ENCODE results near the gene TMEM158. TPM values are rescaled to one million over a fixed set of nuclear protein-coding genes. Genes with fewer than 3 reads are reported as not detected.

TMEM158 gene
- total and polyA plus RNA-seq, 10 of the 15 experiments (the other 5 are each of a cell fraction or from before 2014, with no cell fraction given) = not detected

DNA sequence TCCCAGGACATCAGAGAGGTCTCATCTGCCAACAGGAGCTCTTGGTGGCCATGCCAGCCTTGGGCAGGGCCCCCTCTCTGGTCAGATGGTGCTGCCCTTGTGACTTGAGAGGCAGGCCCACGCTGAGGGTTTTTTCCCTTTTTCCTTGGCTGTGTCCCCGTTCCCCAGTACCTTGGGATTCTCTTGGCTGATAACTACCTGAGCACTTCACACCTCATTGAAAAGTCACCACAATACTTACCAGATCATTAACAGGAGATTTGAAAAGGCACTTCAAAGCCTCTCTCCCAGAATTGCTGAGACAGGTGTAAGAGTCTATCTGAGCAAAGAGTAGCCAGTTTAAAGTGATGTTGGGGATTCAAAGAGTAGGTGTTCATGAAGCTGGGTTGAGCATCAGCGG, 15.1 kb upstream of the TMEM158 start (continued):
- TF ChIP-seq TCF7 (IDR thresholded peaks at IDR 0.05; ENCODE audit: borderline replicate concordance) (no peak), CEBPB (IDR thresholded peaks at IDR 0.05; ENCODE audit: borderline replicate concordance in 1 of 2, low read depth in 2 of 2, low read length in 2 of 2) (no peak), HCFC1 (IDR thresholded peaks at IDR 0.05; ENCODE audit: low read length) (no peak), TCF12 (IDR thresholded peaks at IDR 0.05; ENCODE audit: low read depth, low read length) (no peak)
- TF ChIP-seq, protein P1, sequence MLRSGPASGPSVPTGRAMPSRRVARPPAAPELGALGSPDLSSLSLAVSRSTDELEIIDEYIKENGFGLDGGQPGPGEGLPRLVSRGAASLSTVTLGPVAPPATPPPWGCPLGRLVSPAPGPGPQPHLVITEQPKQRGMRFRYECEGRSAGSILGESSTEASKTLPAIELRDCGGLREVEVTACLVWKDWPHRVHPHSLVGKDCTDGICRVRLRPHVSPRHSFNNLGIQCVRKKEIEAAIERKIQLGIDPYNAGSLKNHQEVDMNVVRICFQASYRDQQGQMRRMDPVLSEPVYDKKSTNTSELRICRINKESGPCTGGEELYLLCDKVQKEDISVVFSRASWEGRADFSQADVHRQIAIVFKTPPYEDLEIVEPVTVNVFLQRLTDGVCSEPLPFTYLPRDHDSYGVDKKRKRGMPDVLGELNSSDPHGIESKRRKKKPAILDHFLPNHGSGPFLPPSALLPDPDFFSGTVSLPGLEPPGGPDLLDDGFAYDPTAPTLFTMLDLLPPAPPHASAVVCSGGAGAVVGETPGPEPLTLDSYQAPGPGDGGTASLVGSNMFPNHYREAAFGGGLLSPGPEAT (IDR thresholded peaks at IDR 0.05; ENCODE audit: low read depth) = no peak

DNA sequence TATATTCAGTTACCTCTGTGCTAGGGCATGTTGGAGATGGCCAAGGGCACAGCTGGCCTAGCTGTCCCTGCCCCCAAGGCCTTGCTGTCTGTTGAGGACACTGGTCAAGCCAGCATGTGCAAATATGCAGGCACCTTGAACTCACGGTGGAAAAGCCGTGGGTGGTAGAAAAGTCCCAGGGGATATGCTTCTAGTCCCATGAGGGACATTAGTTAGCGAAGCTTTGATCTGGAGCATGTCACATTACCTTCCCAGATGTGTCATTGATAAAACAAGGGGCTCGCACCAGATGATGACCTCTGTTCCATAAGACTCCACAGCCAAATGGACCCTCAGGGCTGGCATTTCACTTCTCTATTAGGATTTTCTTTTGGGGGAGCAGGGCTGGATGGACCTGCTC, 14.2 kb upstream of the TMEM158 start:
- intact Hi-C loops (cut with micrococcal nuclease; ENCODE audit: unreplicated experiment) (no loop called here), in situ Hi-C loops (cut with MboI) (no loop called here)
- ChIA-PET POLR2A (no interaction called here), SMC1A (ENCODE audit: uncharacterized antibody, unreplicated experiment) (no interaction called here), RAD21 (ENCODE audit: unreplicated experiment) (no interaction called here), CTCF (no interaction called here)
- Histone ChIP-seq H3K9ac (ENCODE audit: control insufficient read depth, insufficient read depth, low read length) (no peak overlapping the region), H3K4me3 (no peak overlapping the region), H3K4me1 (ENCODE audit: control insufficient read depth, insufficient read depth, low read length) (no peaks in the 10 kb centered on the region), H3K36me3 (ENCODE audit: control insufficient read depth in 2 of 2, insufficient read depth in 2 of 2, low read length in 1 of 2) (no peaks in the 10 kb centered on the region), H3K79me2 (ENCODE audit: control insufficient read depth, insufficient read depth, low read length) (no peaks in the 10 kb centered on the region), H3K9me3 (replicated peaks; ENCODE audit: control insufficient read depth, insufficient read depth, low read length) (no peaks in the 10 kb centered on the region; the same call in 2 of the 3 replicates), H3K27ac (ENCODE audit: control insufficient read depth, insufficient read depth) (no peak overlapping the region), H4K20me1 (ENCODE audit: control insufficient read depth, insufficient read depth) (no peaks in the 10 kb centered on the region), H3K4me2 (ENCODE audit: control insufficient read depth, insufficient read depth) (no peak overlapping the region), H2AFZ (ENCODE audit: control insufficient read depth, low read depth, low read length) (no peak overlapping the region), H3K27me3 (replicated peaks in 1 of 2; ENCODE audit: control insufficient read depth in 2 of 2, insufficient read depth in 2 of 2, low read length in 1 of 2) (no peaks in the 10 kb centered on the region; a peak in 1 of 4 replicates)
- TF ChIP-seq MEF2B (IDR thresholded peaks at IDR 0.05; ENCODE audit: partially characterized antibody, poor library complexity, severe bottlenecking) = peak; percentile 96
- peak; percentile 71 for TF ChIP-seq GATAD2B (conservative IDR thresholded peaks at IDR 0.05; ENCODE audit: low read depth)
- TF ChIP-seq, protein P2, sequence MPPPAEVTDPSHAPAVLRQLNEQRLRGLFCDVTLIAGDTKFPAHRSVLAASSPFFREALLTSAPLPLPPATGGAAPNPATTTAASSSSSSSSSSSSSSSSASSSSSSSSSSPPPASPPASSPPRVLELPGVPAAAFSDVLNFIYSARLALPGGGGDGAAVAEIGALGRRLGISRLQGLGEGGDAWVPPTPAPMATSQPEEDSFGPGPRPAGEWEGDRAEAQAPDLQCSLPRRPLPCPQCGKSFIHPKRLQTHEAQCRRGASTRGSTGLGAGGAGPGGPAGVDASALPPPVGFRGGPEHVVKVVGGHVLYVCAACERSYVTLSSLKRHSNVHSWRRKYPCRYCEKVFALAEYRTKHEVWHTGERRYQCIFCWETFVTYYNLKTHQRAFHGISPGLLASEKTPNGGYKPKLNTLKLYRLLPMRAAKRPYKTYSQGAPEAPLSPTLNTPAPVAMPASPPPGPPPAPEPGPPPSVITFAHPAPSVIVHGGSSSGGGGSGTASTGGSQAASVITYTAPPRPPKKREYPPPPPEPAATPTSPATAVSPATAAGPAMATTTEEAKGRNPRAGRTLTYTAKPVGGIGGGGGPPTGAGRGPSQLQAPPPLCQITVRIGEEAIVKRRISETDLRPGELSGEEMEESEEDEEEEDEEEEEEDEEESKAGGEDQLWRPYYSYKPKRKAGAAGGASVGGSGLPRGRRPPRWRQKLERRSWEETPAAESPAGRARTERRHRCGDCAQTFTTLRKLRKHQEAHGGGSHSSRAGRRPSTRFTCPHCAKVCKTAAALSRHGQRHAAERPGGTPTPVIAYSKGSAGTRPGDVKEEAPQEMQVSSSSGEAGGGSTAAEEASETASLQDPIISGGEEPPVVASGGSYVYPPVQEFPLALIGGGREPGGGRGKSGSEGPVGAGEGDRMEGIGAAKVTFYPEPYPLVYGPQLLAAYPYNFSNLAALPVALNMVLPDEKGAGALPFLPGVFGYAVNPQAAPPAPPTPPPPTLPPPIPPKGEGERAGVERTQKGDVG (CRISPR knock-in tag; IDR thresholded peaks at IDR 0.05) = no peak
- no peak for TF ChIP-seq CREM (IDR thresholded peaks at IDR 0.05; ENCODE audit: low read depth)
- TF ChIP-seq FOS (IDR thresholded peaks at IDR 0.05; ENCODE audit: borderline replicate concordance, extremely low read depth, insufficient read length) = no peak
- TF ChIP-seq SRF (IDR thresholded peaks at IDR 0.05; ENCODE audit: low read depth in 2 of 2, low read length in 2 of 2) = no peak
- TF ChIP-seq NR2C1 (IDR thresholded peaks at IDR 0.05) = no peak
- no peak for TF ChIP-seq PAX5 (IDR thresholded peaks at IDR 0.05; ENCODE audit: borderline replicate concordance, low read depth, low read length)
- TF ChIP-seq KLF5 (IDR thresholded peaks at IDR 0.05; ENCODE audit: partially characterized antibody) = no peak
- no peak for TF ChIP-seq CREB1 (IDR thresholded peaks at IDR 0.05; ENCODE audit: low read depth)
- no peak for TF ChIP-seq BHLHE40 (IDR thresholded peaks at IDR 0.05; ENCODE audit: borderline replicate concordance in 1 of 2, low read depth in 2 of 2, low read length in 1 of 2)
- TF ChIP-seq, protein P3, sequence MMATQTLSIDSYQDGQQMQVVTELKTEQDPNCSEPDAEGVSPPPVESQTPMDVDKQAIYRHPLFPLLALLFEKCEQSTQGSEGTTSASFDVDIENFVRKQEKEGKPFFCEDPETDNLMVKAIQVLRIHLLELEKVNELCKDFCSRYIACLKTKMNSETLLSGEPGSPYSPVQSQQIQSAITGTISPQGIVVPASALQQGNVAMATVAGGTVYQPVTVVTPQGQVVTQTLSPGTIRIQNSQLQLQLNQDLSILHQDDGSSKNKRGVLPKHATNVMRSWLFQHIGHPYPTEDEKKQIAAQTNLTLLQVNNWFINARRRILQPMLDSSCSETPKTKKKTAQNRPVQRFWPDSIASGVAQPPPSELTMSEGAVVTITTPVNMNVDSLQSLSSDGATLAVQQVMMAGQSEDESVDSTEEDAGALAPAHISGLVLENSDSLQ (IDR thresholded peaks at IDR 0.05) = no peak
- DNase-seq (ENCODE audit: low read depth, low spot score) (peak; percentile 34), FAIRE-seq (no peak), ATAC-seq (no peak)
- 0% methylated on average over 4 of the region's 4 CpGs for WGBS (ENCODE audit: insufficient coverage, insufficient replicate concordance, low lambda C conversion rate, missing lambda C conversion rate)
- BruUV-seq (replicated peaks) = no TSS peak

Data from GM12878 (cell line).